GM21367 (cell line): ENCODE measurements around the gene ARHGEF4.

Source experiments
- ATAC-seq: cut with Tn5 transposase; IDR thresholded peaks from one replicate; pipeline ENCODE4 v1.9.1; 2021; ENCODE audit not compliant: unreplicated experiment

ARHGEF4 gene

GRCh38 chr2:130814931-130815680 is 21.6 kb upstream of the ARHGEF4 start:
- no peak for ATAC-seq

- ATAC-seq, result no peak
Observed at GRCh38 chr2:130818809-130819208, 17.9 kb upstream of the ARHGEF4 start.

- no peak for ATAC-seq
Observed at GRCh38 chr2:130819226-130819607, 17.5 kb upstream of the ARHGEF4 start.

GRCh38 chr2:130819608-130820278 is 17.0 kb upstream of the ARHGEF4 start:
- ATAC-seq, result no peak

- no peak for ATAC-seq
Observed at GRCh38 chr2:130820279-130820861, 16.3 kb upstream of the ARHGEF4 start.

GRCh38 chr2:130821867-130822266 is 14.8 kb upstream of the ARHGEF4 start:
- no peak for ATAC-seq

- no peak for ATAC-seq
Observed at GRCh38 chr2:130822766-130823165, 13.9 kb upstream of the ARHGEF4 start.

- ATAC-seq, result no peak
Observed at GRCh38 chr2:130823171-130823885, 13.4 kb upstream of the ARHGEF4 start.

- ATAC-seq, result peak; percentile 29
Observed at GRCh38 chr2:130823886-130824491, 12.7 kb upstream of the ARHGEF4 start.

- peak; percentile 86 for ATAC-seq
Observed at GRCh38 chr2:130824492-130825061, 12.1 kb upstream of the ARHGEF4 start.

- ATAC-seq, result no peak
Observed at GRCh38 chr2:130825231-130825965, 11.3 kb upstream of the ARHGEF4 start.

- ATAC-seq, result no peak
Observed at GRCh38 chr2:130825966-130826253, 10.8 kb upstream of the ARHGEF4 start.

- no peak for ATAC-seq
Observed at GRCh38 chr2:130826419-130826818, 10.3 kb upstream of the ARHGEF4 start.

- no peak for ATAC-seq
Observed at GRCh38 chr2:130826821-130827501, 9.8 kb upstream of the ARHGEF4 start.

GRCh38 chr2:130827502-130828251 is 9.0 kb upstream of the ARHGEF4 start:
- ATAC-seq, result no peak

GRCh38 chr2:130828461-130828860 is 8.3 kb upstream of the ARHGEF4 start:
- no peak for ATAC-seq

GRCh38 chr2:130829015-130829414 is 7.7 kb upstream of the ARHGEF4 start:
- no peak for ATAC-seq

- no peak for ATAC-seq
Observed at GRCh38 chr2:130830538-130830937, 6.2 kb upstream of the ARHGEF4 start.

- no peak for ATAC-seq
Observed at GRCh38 chr2:130831356-130831755, 5.4 kb upstream of the ARHGEF4 start.
